Uterus (tissue), 4 donors: Measurements from ENCODE around the gene ZNF831. TPM values are rescaled to one million over a fixed set of nuclear protein-coding genes. Genes with fewer than 3 reads are reported as not detected.

Experiments
- DNase-seq, 2 donors: peaks; one replicate each; pipeline ENCODE4 v3.0.0-alpha.2; 2019 to 2020
- H3K27ac ChIP-seq, 2 donors: fragments of 200-600 bp; sonication (generic); 1 replicate in 1 of 2; 2 replicates in 1 of 2; pipeline ENCODE4 v1.5.1; 2016 to 2018
- H3K27me3 ChIP-seq, 2 donors: fragments of 200-600 bp; sonication (generic); one replicate each; pipeline ENCODE4 v1.5.1; 2018 to 2019; ENCODE audit warnings: control low read depth in 1 of 2
- H3K36me3 ChIP-seq, 2 donors: fragments of 200-600 bp; sonication (generic); one replicate each; pipeline ENCODE4 v1.5.1; 2019; ENCODE audit warnings: control low read depth in 1 of 2
- H3K4me1 ChIP-seq, 2 donors: fragments of 200-600 bp; sonication (generic); one replicate each; pipeline ENCODE4 v1.5.1; 2018 to 2019; ENCODE audit warnings: control low read depth in 1 of 2
- H3K4me3 ChIP-seq, 2 donors: fragments of 200-600 bp; sonication (generic); 1 replicate in 1 of 2; 2 replicates in 1 of 2; pipeline ENCODE4 v1.5.1; 2018 to 2019; ENCODE audit warnings: mild to moderate bottlenecking in 1 of 2
- H3K9me3 ChIP-seq, 2 donors: fragments of 200-600 bp; sonication (generic); one replicate each; pipeline ENCODE4 v1.5.1; 2019; ENCODE audit warnings: control low read depth in 1 of 2
- CTCF ChIP-seq, 4 experiments: fragments of 200-600 bp in 2 of 4; fragments of 450-650 bp in 2 of 4; sonication (generic) in 2 of 4; IDR thresholded peaks; one replicate each; pipeline ENCODE4 v1.5.1; 2016 to 2019; ENCODE audit warnings: antibody characterized with exemption in 4 of 4, mild to moderate bottlenecking in 2 of 4, moderate library complexity in 1 of 4
- POLR2A ChIP-seq, 2 donors: fragments of 450-650 bp; IDR thresholded peaks; one replicate each; pipeline ENCODE4 v1.6.1; 2016; ENCODE audit warnings: antibody characterized with exemption in 2 of 2, mild to moderate bottlenecking in 1 of 2, moderate library complexity in 1 of 2
- intact Hi-C: fragments of 100-400 bp; cut with DNase I; formaldehyde crosslinking; loops from one replicate; pipeline ENCODE4 v1.15.1; 2023; ENCODE audit warnings: low total_unique reads
- total RNA-seq, 4 donors: library from RNA; depleted of rRNA in 3 of 4; stranded (reverse); fragments of >200 nt in 3 of 4; gene quantifications; one replicate each; pipeline versions ENCODE4 v1.1.0 to v1.2.4, GENCODE V29; 2014 to 2023
- donor health status: DM: yes; HTN: yes; CAD: no.

The ZNF831 gene
- total RNA-seq, 4 donors from 2014 or later = 0.21 to 3.1 (median 0.43) TPM

GRCh38 chr20:59258221-59258621 is 94.6 kb downstream of the ZNF831 start:
- H3K27ac ChIP-seq = no peak overlapping the region
- intact Hi-C loops = no loop called here
- H3K36me3 ChIP-seq = no peaks in the 10 kb centered on the region
- H3K9me3 ChIP-seq = no peaks in the 10 kb centered on the region
- H3K4me1 ChIP-seq = no peaks in the 10 kb centered on the region
- H3K27me3 ChIP-seq = no peaks in the 10 kb centered on the region
- TF ChIP-seq POLR2A (IDR thresholded peaks at IDR 0.05) (no peak), CTCF (IDR thresholded peaks at IDR 0.05) (no peak)
- H3K4me3 ChIP-seq = no peak overlapping the region
- no peak for DNase-seq

GRCh38 chr20:59259946-59260345 is 96.3 kb downstream of the ZNF831 start:
- TF ChIP-seq CTCF (IDR thresholded peaks at IDR 0.05) (no peak), POLR2A (IDR thresholded peaks at IDR 0.05) (no peak)
- H3K9me3 ChIP-seq = no peaks in the 10 kb centered on the region
- intact Hi-C loops = no loop called here
- H3K27ac ChIP-seq = no peak overlapping the region
- H3K36me3 ChIP-seq = no peaks in the 10 kb centered on the region
- H3K4me3 ChIP-seq = no peak overlapping the region
- DNase-seq = no peak
- H3K4me1 ChIP-seq = no peaks in the 10 kb centered on the region
- no peaks in the 10 kb centered on the region for H3K27me3 ChIP-seq

- Histone ChIP-seq H3K27me3 (peaks cover 0 to 4% of the 10 kb centered on the region in 2 donors), H3K27ac (no peak overlapping the region), H3K36me3 (no peaks in the 10 kb centered on the region), H3K4me3 (no peak overlapping the region), H3K9me3 (no peaks in the 10 kb centered on the region), H3K4me1 (no peaks in the 10 kb centered on the region)
- TF ChIP-seq POLR2A (IDR thresholded peaks at IDR 0.05) = no peak
- no peak for TF ChIP-seq CTCF (IDR thresholded peaks at IDR 0.05)
- intact Hi-C loops = no loop called here
- no peak for DNase-seq
Observed at GRCh38 chr20:59265298-59265697, 101.7 kb downstream of the ZNF831 start.

- TF ChIP-seq POLR2A (IDR thresholded peaks at IDR 0.05) = no peak
- no peak for TF ChIP-seq CTCF (IDR thresholded peaks at IDR 0.05)
- Histone ChIP-seq H3K4me3 (no peak overlapping the region), H3K27ac (no peak overlapping the region), H3K4me1 (no peaks in the 10 kb centered on the region), H3K27me3 (peaks cover 0 to 4% of the 10 kb centered on the region in 2 donors), H3K36me3 (no peaks in the 10 kb centered on the region), H3K9me3 (no peaks in the 10 kb centered on the region)
- no peak for DNase-seq
- intact Hi-C loops = no loop called here
Observed at GRCh38 chr20:59268870-59269269, 105.2 kb downstream of the ZNF831 start.

- Histone ChIP-seq H3K9me3 (no peaks in the 10 kb centered on the region), H3K36me3 (no peaks in the 10 kb centered on the region), H3K27ac (no peak overlapping the region), H3K27me3 (peaks cover 0 to 4% of the 10 kb centered on the region in 2 donors), H3K4me1 (no peaks in the 10 kb centered on the region), H3K4me3 (no peak overlapping the region)
- intact Hi-C loops = no loop called here
- TF ChIP-seq CTCF (IDR thresholded peaks at IDR 0.05) (no peak), POLR2A (IDR thresholded peaks at IDR 0.05) (no peak)
- DNase-seq = no peak
Observed at GRCh38 chr20:59269411-59270025, 105.9 kb downstream of the ZNF831 start.
